H1 (cell line): ENCODE results near the gene CMTR1. TPM values are rescaled to one million over a fixed set of nuclear protein-coding genes. Genes with fewer than 3 reads are reported as not detected.

Source experiments
- CTCF ChIA-PET: fragments of 300-600 bp; sonication (Branson Sonifier 250); formaldehyde crosslinking; loops from one replicate; lab custom pipeline; 2021; ENCODE audit not compliant: partially characterized antibody; lab: Charles Lee
- POLR2A ChIA-PET: fragments of 300-600 bp; sonication (Branson Sonifier 250); formaldehyde crosslinking; loops from one replicate; lab custom pipeline; 2021; ENCODE audit warnings: inconsistent platforms; ENCODE audit not compliant: partially characterized antibody; lab: Charles Lee
- DNase-seq, 2 experiments: peaks; one replicate each; pipeline versions ENCODE4 v3.0.0 to v3.0.0-alpha.2; 2010 to 2022; ENCODE audit warnings: low spot score in 2 of 2, low read depth in 1 of 2, mixed read lengths in 1 of 2
- FAIRE-seq: peaks from 2 replicates; lab custom pipeline; 2011; peaks lifted over from hg19 to GRCh38; lab: Jason Lieb, UNC
- H2AFZ ChIP-seq: 2 replicates; pipeline ENCODE4 v1.8.1; 2012; ENCODE audit warnings: low read length, inconsistent platforms
- H2AK5ac ChIP-seq: 2 replicates; pipeline ENCODE4 v1.6.1; 2013; ENCODE audit warnings: low read depth, low read length
- H2BK120ac ChIP-seq: replicated peaks from 2 replicates; pipeline ENCODE3; 2013; ENCODE audit warnings: low read depth, low read length, inconsistent platforms
- H2BK12ac ChIP-seq: 2 replicates; pipeline ENCODE4 v1.6.1; 2013; ENCODE audit warnings: low read depth, low read length
- H2BK15ac ChIP-seq: 2 replicates; pipeline ENCODE4 v1.6.1; 2013; ENCODE audit warnings: low read length
- H2BK20ac ChIP-seq: 2 replicates; pipeline ENCODE4 v1.6.1; 2013; ENCODE audit warnings: low read length
- H2BK5ac ChIP-seq: 2 replicates; pipeline ENCODE4 v1.6.1; 2013; ENCODE audit warnings: low read depth, low read length
- H3K14ac ChIP-seq: 2 replicates; pipeline ENCODE4 v1.6.1; 2013; ENCODE audit warnings: inconsistent platforms; ENCODE audit not compliant: insufficient read length
- H3K18ac ChIP-seq: 2 replicates; pipeline ENCODE4 v1.6.1; 2013; ENCODE audit warnings: low read length; ENCODE audit errors: extremely low read depth
- H3K23ac ChIP-seq: 2 replicates; pipeline ENCODE4 v1.6.1; 2013; ENCODE audit warnings: inconsistent platforms; ENCODE audit not compliant: insufficient read length
- H3K23me2 ChIP-seq: 2 replicates; pipeline ENCODE4 v1.6.1; 2013; ENCODE audit warnings: low read depth, low read length
- H3K27ac ChIP-seq: 2 replicates; pipeline ENCODE4 v1.6.1; 2011; ENCODE audit warnings: low read depth, low read length, inconsistent platforms
- H3K27me3 ChIP-seq, 4 experiments: replicated peaks in 1 of 4; 1 replicate in 1 of 4; 2 replicates in 3 of 4; pipeline versions ENCODE4 v1.6.1 to v1.8.1; 2011 to 2013; ENCODE audit warnings: low read length in 3 of 4, mild to moderate bottlenecking in 3 of 4, inconsistent platforms in 2 of 4, mixed read lengths in 2 of 4, moderate library complexity in 1 of 4; ENCODE audit not compliant: control insufficient read depth in 3 of 4, insufficient read depth in 3 of 4; ENCODE audit errors: extremely low read depth in 1 of 4
- H3K36me3 ChIP-seq, 4 experiments: 2 replicates each; pipeline versions ENCODE4 v1.6.1 to v1.8.1; 2011 to 2013; ENCODE audit warnings: mild to moderate bottlenecking in 4 of 4, low read length in 3 of 4, moderate library complexity in 2 of 4, control low read depth in 1 of 4, inconsistent platforms in 1 of 4; ENCODE audit not compliant: insufficient read depth in 4 of 4, control insufficient read depth in 2 of 4
- H3K4ac ChIP-seq: replicated peaks from 2 replicates; pipeline ENCODE3; 2013; ENCODE audit warnings: low read length, low read depth, mixed read lengths, inconsistent platforms; ENCODE audit not compliant: insufficient read length
- H3K4me1 ChIP-seq, 4 experiments: replicated peaks in 1 of 4; 1 replicate in 1 of 4; 2 replicates in 3 of 4; pipeline versions ENCODE4 v1.6.1 to v1.8.1; 2011 to 2013; ENCODE audit warnings: low read length in 3 of 4, inconsistent platforms in 2 of 4, mixed read lengths in 1 of 4; ENCODE audit not compliant: insufficient read depth in 4 of 4, control insufficient read depth in 3 of 4
- H3K4me2 ChIP-seq, 2 experiments: 2 replicates each; pipeline versions ENCODE4 v1.6.1 to v1.8.1; 2011 to 2013; ENCODE audit warnings: low read depth in 2 of 2, low read length in 2 of 2, control low read depth in 1 of 2, inconsistent platforms in 1 of 2, mild to moderate bottlenecking in 1 of 2; ENCODE audit not compliant: insufficient read depth in 1 of 2
- H3K4me3 ChIP-seq, 4 experiments: fragments of 200-600, 300-600 bp in 1 of 4; sonication (generic), shearing (Covaris generic), sonication (Bioruptor Twin) in 1 of 4; 2 replicates each; pipeline versions ENCODE4 v1.5.1 to v1.8.1; 2011 to 2016; ENCODE audit warnings: low read length in 4 of 4, low read depth in 3 of 4, control low read depth in 2 of 4, inconsistent platforms in 2 of 4, mild to moderate bottlenecking in 2 of 4, mixed read lengths in 1 of 4, moderate library complexity in 1 of 4; ENCODE audit not compliant: insufficient read depth in 2 of 4; ENCODE audit errors: extremely low read depth in 1 of 4
- H3K56ac ChIP-seq: replicated peaks from 2 replicates; pipeline ENCODE3; 2013; ENCODE audit warnings: low read depth, mild to moderate bottlenecking, mixed read lengths, low read length, inconsistent platforms; ENCODE audit not compliant: insufficient read length
- H3K79me1 ChIP-seq: 2 replicates; pipeline ENCODE4 v1.6.1; 2013; ENCODE audit warnings: low read depth, low read length, control low read depth
- H3K79me2 ChIP-seq, 2 experiments: 2 replicates each; pipeline versions ENCODE4 v1.6.1 to v1.8.1; 2012 to 2013; ENCODE audit warnings: low read length in 2 of 2, mild to moderate bottlenecking in 2 of 2, inconsistent platforms in 1 of 2; ENCODE audit not compliant: insufficient read depth in 2 of 2, control insufficient read depth in 1 of 2
- H3K9ac ChIP-seq, 4 experiments: replicated peaks in 1 of 4; 1 replicate in 1 of 4; 2 replicates in 3 of 4; pipeline versions ENCODE4 v1.6.1 to v1.8.1; 2011 to 2013; ENCODE audit warnings: low read depth in 3 of 4, low read length in 3 of 4, control low read depth in 2 of 4, mild to moderate bottlenecking in 2 of 4, moderate library complexity in 2 of 4, inconsistent platforms in 1 of 4; ENCODE audit errors: extremely low read depth in 1 of 4
- H3K9me3 ChIP-seq, 2 experiments: 2 replicates each; pipeline versions ENCODE4 v1.6.1 to v1.8.1; 2012 to 2013; ENCODE audit warnings: mild to moderate bottlenecking in 2 of 2, moderate library complexity in 2 of 2, control low read depth in 1 of 2, inconsistent platforms in 1 of 2, low read depth in 1 of 2, low read length in 1 of 2, mixed read lengths in 1 of 2; ENCODE audit not compliant: insufficient read depth in 2 of 2
- H4K20me1 ChIP-seq, 2 experiments: replicated peaks in 1 of 2; 2 replicates each; pipeline versions ENCODE3 to v1.8.1; 2011 to 2013; ENCODE audit warnings: inconsistent platforms in 2 of 2, low read length in 2 of 2, mild to moderate bottlenecking in 1 of 2; ENCODE audit not compliant: insufficient read depth in 2 of 2, control insufficient read depth in 1 of 2
- H4K5ac ChIP-seq: 2 replicates; pipeline ENCODE4 v1.6.1; 2013; ENCODE audit warnings: low read length, low read depth, mixed read lengths, inconsistent platforms; ENCODE audit not compliant: insufficient read length
- H4K8ac ChIP-seq: 2 replicates; pipeline ENCODE4 v1.8.0; 2013; ENCODE audit warnings: mild to moderate bottlenecking, moderate library complexity, low read length, inconsistent platforms; ENCODE audit not compliant: insufficient read depth; ENCODE audit errors: extremely low read depth
- H4K91ac ChIP-seq: replicated peaks from 2 replicates; pipeline ENCODE3; 2013; ENCODE audit warnings: low read length, mixed read lengths, inconsistent platforms; ENCODE audit not compliant: insufficient read length
- CBX5 ChIP-seq: fragments of 300-800, 300-1000 bp; sonication (generic); IDR thresholded peaks from 2 replicates; pipeline ENCODE4 v1.7.1; 2016; ENCODE audit warnings: antibody characterized with exemption, low read length, low read depth
- CBX8 ChIP-seq: fragments of 300-800, 300-1000 bp; sonication (generic); IDR thresholded peaks from 2 replicates; pipeline ENCODE4 v1.7.1; 2016; ENCODE audit warnings: low read depth, low read length, borderline replicate concordance
- CTBP2 ChIP-seq: IDR thresholded peaks from 2 replicates; pipeline ENCODE4 v1.7.0; 2011; ENCODE audit warnings: borderline replicate concordance, mild to moderate bottlenecking, moderate library complexity, mixed read lengths, low read length; ENCODE audit not compliant: insufficient read depth, insufficient read length
- EP300 ChIP-seq, 2 experiments: IDR thresholded peaks; 1 replicate in 1 of 2; 2 replicates in 1 of 2; pipeline ENCODE4 v1.6.1; 2011 to 2012; ENCODE audit warnings: low read depth in 2 of 2, low read length in 2 of 2, mild to moderate bottlenecking in 2 of 2, borderline replicate concordance in 1 of 2, inconsistent platforms in 1 of 2, moderate library complexity in 1 of 2
- HDAC2 ChIP-seq, 2 experiments: fragments of 300-600 bp in 1 of 2; sonication (generic) in 1 of 2; IDR thresholded peaks; 2 replicates each; pipeline ENCODE4 v1.6.1; 2011 to 2012; ENCODE audit warnings: low read depth in 2 of 2, low read length in 2 of 2, mild to moderate bottlenecking in 2 of 2, moderate library complexity in 2 of 2, borderline replicate concordance in 1 of 2, inconsistent platforms in 1 of 2
- KDM1A ChIP-seq: fragments of 200-600, 300-600 bp; sonication (generic); IDR thresholded peaks from 2 replicates; pipeline ENCODE4 v1.7.1; 2016; ENCODE audit warnings: mild to moderate bottlenecking, low read length, borderline replicate concordance
- NANOG ChIP-seq: IDR thresholded peaks from 2 replicates; pipeline ENCODE4 v1.6.1; 2011; ENCODE audit warnings: low read length, low read depth, mild to moderate bottlenecking, inconsistent platforms; ENCODE audit not compliant: insufficient read depth, poor library complexity, severe bottlenecking
- RAD21 ChIP-seq, 2 experiments: IDR thresholded peaks in 1 of 2; conservative IDR thresholded peaks in 1 of 2; 2 replicates each; pipeline ENCODE4 v1.6.1; 2011; ENCODE audit warnings: low read depth in 2 of 2, low read length in 2 of 2, improper control_type of control experiment in 1 of 2, inconsistent platforms in 1 of 2, mild to moderate bottlenecking in 1 of 2, moderate library complexity in 1 of 2
- RBBP5 ChIP-seq: IDR thresholded peaks from 2 replicates; pipeline ENCODE4 v1.7.1; 2012; ENCODE audit warnings: low read depth, mild to moderate bottlenecking, inconsistent platforms, low read length, moderate library complexity, borderline replicate concordance
- RFX5 ChIP-seq: IDR thresholded peaks from 2 replicates; pipeline ENCODE4 v1.6.1; 2011; ENCODE audit warnings: low read depth, low read length, improper control_type of control experiment, borderline replicate concordance
- RXRA ChIP-seq: IDR thresholded peaks from 2 replicates; pipeline ENCODE4 v1.6.1; 2011; ENCODE audit warnings: low read depth, mild to moderate bottlenecking, low read length, moderate library complexity; ENCODE audit not compliant: insufficient read depth
- SP1 ChIP-seq: IDR thresholded peaks from 2 replicates; pipeline ENCODE4 v1.6.1; 2011; ENCODE audit warnings: low read depth, low read length
- TCF12 ChIP-seq: IDR thresholded peaks from 2 replicates; pipeline ENCODE4 v1.6.1; 2011; ENCODE audit warnings: low read depth, mild to moderate bottlenecking, low read length
- WGBS, 2 experiments: shearing (Covaris generic) in 1 of 2; methylation state at CpG; one replicate each; pipeline versions ENCODE4 v1.1.6 to v1.1.7; 2013 to 2015; ENCODE audit warnings: low lambda C conversion rate in 2 of 2, mixed read lengths in 2 of 2, inconsistent platforms in 1 of 2, low coverage in 1 of 2, missing lambda C conversion rate in 1 of 2; ENCODE audit not compliant: insufficient replicate concordance in 2 of 2, insufficient coverage in 1 of 2, insufficient read length in 1 of 2; ENCODE audit errors: extremely low coverage in 1 of 2, missing lambda C conversion rate in 1 of 2; 5-methylcytosine and 5-hydroxymethylcytosine counted together
- polyA plus RNA-seq, 7 experiments: library from polyadenylated mRNA; depleted of rRNA in 3 of 7; stranded (reverse) in 5 of 7; unstranded in 2 of 7; fragments of >200 nt in 5 of 7; fragments of 200-250 nt in 2 of 7; gene quantifications; 1 replicate in 5 of 7; 2 replicates in 1 of 7; 4 replicates in 1 of 7; pipeline versions ENCODE4 v1.2.1 to v1.2.3, GENCODE V29; 2011 to 2013; ENCODE audit warnings: missing spikeins in 2 of 7, mixed read lengths in 2 of 7
- total RNA-seq: library from RNA; stranded (reverse); fragmentation: NEBNext Ultra II Directional; extraction: Animal tissue kit (Norgen Biotek cat#: 25700); gene quantifications from 2 replicates; pipeline ENCODE4 v1.2.1, GENCODE V29; 2021

Gene CMTR1
- total and polyA plus RNA-seq, 2 of the 8 experiments (the other 6 are each of a cell fraction or from before 2014, with no cell fraction given) = 15.2 to 33.1 TPM

DNA sequence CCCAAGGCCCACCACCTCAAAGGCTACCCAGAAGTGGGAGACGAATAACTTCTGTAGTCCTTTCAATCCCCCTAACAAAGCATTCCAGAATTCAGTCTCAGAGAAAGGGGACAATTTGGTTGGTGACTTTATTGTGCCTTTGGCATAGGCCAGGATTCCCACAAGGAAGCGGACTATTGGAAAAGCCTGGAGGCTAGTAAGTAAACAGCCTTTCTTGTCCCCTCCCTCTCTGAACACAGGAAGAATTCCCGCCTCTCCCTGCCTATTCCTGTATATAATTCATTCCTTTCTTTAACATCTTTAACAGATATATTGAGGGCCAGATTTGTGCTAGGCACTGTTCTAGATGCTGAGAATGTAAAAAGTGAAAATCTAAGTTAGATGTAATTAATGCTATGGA, 43.2 kb upstream of the CMTR1 start:
- Histone ChIP-seq H3K79me1 (no peaks in the 10 kb centered on the region), H3K4me1 (no peaks in the 10 kb centered on the region), H3K14ac (no peak overlapping the region), H3K4me3 (no peak overlapping the region), H3K23ac (no peak overlapping the region), H3K4ac (no peak overlapping the region), H3K9ac (no peak overlapping the region), H2BK120ac (no peak overlapping the region), H2BK12ac (no peak overlapping the region), H2BK20ac (no peak overlapping the region), H3K27ac (no peak overlapping the region), H4K8ac (no peak overlapping the region), H2BK5ac (no peak overlapping the region), H2AK5ac (no peak overlapping the region), H3K9me3 (no peaks in the 10 kb centered on the region), H3K79me2 (no peaks in the 10 kb centered on the region), H4K91ac (no peak overlapping the region), H3K4me2 (no peak overlapping the region), H3K23me2 (no peaks in the 10 kb centered on the region; the same call in 1 of the 2 replicates), H3K27me3 (no peaks in the 10 kb centered on the region), H2BK15ac (no peak overlapping the region), H3K18ac (no peak overlapping the region), H3K56ac (no peak overlapping the region), H3K36me3 (peaks cover 6 to 40% (median 31%) of the 10 kb centered on the region in 4 experiments; a peak in 7 of 8 replicates), H2AFZ (no peak overlapping the region), H4K20me1 (peaks cover 0 to 2% of the 10 kb centered on the region in 2 experiments), H4K5ac (no peak overlapping the region)
- WGBS, 2 experiments = 79% methylated on average over 3 of the region's 3 CpGs; no CpG with 5 or more reads in 1 of the 2 experiments
- no peak for DNase-seq
- POLR2A ChIA-PET = no interaction called here
- no peak for FAIRE-seq
- CTCF ChIA-PET = no interaction called here
- TF ChIP-seq EP300 (IDR thresholded peaks at IDR 0.05; ENCODE audit: borderline replicate concordance in 1 of 2, low read depth in 2 of 2, low read length in 2 of 2) = no peak
- no peak for TF ChIP-seq RBBP5
- no peak for TF ChIP-seq CBX5
- no peak for TF ChIP-seq CTBP2
- no peak for TF ChIP-seq RAD21 (IDR thresholded peaks at IDR 0.05 in 1 of 2, conservative IDR thresholded peaks at IDR 0.05 in 1 of 2; ENCODE audit: low read depth in 2 of 2, low read length in 2 of 2)
- TF ChIP-seq RXRA = no peak
- TF ChIP-seq KDM1A = no peak
- TF ChIP-seq NANOG = no peak
- TF ChIP-seq TCF12 = no peak
- no peak for TF ChIP-seq CBX8
- TF ChIP-seq SP1 = no peak
- no peak for TF ChIP-seq RFX5
- no peak for TF ChIP-seq HDAC2 (IDR thresholded peaks at IDR 0.05; ENCODE audit: borderline replicate concordance in 1 of 2, low read depth in 2 of 2, low read length in 2 of 2)
